ENCODE measurements around the gene BTBD9.

GRCh38 chr6:38375937-38376336 lies 263.8 kb downstream of the BTBD9 start:
- no peak for TF ChIP-seq CTCF (IDR thresholded peaks at IDR 0.05; ENCODE audit: borderline replicate concordance, extremely low read depth, low read length, poor library complexity, severe bottlenecking)
- no peak for TF ChIP-seq EZH2 (IDR thresholded peaks at IDR 0.05; ENCODE audit: borderline replicate concordance, low read depth, low read length, severe bottlenecking)

Data from DND-41 (cell line).